ENCODE measurements around the gene KDM7A.

DNA sequence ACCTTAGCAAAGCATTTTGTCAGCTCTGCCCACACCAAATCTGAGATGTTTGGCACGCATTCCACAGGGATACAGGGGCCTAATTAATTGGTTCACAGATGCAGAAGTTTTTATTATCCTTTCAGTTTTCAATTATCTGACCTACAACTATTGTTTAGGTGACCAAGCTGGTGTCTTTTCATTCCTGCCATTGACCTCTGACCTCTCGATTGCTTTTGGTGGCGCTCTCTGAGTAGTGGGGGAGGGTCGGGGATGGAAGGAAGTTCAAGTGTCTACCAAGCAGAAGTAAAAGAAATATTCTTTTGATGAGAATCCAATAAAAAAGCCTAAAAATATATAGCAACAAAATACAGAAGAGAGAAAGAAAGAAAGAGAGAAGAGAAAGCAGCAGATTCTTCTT is 28.8 kb upstream of the KDM7A start:
- TF ChIP-seq, protein P1, sequence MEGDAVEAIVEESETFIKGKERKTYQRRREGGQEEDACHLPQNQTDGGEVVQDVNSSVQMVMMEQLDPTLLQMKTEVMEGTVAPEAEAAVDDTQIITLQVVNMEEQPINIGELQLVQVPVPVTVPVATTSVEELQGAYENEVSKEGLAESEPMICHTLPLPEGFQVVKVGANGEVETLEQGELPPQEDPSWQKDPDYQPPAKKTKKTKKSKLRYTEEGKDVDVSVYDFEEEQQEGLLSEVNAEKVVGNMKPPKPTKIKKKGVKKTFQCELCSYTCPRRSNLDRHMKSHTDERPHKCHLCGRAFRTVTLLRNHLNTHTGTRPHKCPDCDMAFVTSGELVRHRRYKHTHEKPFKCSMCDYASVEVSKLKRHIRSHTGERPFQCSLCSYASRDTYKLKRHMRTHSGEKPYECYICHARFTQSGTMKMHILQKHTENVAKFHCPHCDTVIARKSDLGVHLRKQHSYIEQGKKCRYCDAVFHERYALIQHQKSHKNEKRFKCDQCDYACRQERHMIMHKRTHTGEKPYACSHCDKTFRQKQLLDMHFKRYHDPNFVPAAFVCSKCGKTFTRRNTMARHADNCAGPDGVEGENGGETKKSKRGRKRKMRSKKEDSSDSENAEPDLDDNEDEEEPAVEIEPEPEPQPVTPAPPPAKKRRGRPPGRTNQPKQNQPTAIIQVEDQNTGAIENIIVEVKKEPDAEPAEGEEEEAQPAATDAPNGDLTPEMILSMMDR (IDR thresholded peaks at IDR 0.05 in 8 of 11, conservative IDR thresholded peaks at IDR 0.05 in 3 of 11) = no peak
- no peak for TF ChIP-seq POLR2A (IDR thresholded peaks at IDR 0.05)
- TF ChIP-seq POLR2AphosphoS5 (IDR thresholded peaks at IDR 0.05) = no peak

All from spleen (tissue), 7 donors.